GM18507 (cell line): ENCODE measurements around the gene RPL36A.

ENCODE experiments used
- DNase-seq: peaks from one replicate; pipeline ENCODE4 v3.0.0; 2011; ENCODE audit warnings: low read depth; ENCODE audit not compliant: insufficient read length; ENCODE audit errors: extremely low spot score
- FAIRE-seq: peaks from 2 replicates; lab custom pipeline; 2011; peaks lifted over from hg19 to GRCh38; lab: Jason Lieb, UNC

RPL36A gene

DNA sequence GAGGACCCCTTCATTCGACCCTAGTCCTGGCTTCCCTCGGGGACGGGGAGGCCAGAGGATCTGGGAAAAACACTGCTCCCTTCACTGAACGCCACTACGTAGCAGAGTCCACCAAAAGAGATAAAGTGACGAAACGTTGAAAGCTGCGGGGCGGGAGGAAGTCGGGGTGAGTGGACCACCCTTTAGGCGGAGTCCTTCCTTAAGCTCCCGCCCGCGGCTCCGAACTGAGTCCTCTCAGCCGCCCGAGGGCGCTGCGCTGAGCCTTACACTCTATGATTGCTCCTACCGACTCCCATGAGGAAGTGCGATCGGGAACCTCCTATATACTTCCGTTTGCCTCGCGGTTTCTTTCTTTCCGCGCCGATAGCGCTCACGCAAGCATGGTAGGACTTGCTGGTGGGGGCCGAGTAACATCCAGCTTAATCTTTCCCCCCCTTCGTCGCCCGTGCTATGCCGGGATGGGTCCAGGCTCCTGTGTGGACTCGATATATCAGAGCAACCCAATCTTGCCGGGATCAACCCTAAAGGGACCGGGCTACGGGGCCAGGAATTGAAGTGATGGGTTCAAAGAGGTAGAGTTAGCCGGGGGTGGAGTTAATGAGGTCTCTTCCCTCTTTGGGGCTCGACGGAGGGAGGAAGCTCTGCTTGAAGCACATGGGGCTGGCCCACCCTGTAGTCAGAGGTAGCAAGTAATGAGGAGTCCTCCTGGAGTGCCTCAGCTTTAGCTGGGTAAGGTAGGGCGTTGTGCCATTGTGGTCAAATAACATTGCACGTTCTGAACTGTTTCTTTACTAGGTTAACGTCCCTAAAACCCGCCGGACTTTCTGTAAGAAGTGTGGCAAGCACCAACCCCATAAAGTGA is at the start of gene RPL36A:
RPL36A (plus strand) TSS at position 348 of the 862 bp plus-strand sequence; CDS start at position 381, 33 bp downstream.
- peak; percentile 44 for DNase-seq
- peak; percentile 95 for FAIRE-seq

GRCh38 chrX:101347859-101348451 is 42.9 kb upstream of the RPL36A start:
- no peak for FAIRE-seq
- DNase-seq = no peak

GRCh38 chrX:101348452-101349192 is 42.2 kb upstream of the RPL36A start, which contains the start of gene TIMM8A:
Gene TIMM8A (minus strand): TSS chrX:101348742. CDS start chrX:101348664, 78 bp downstream.
- DNase-seq (peak; percentile 67), FAIRE-seq (peak; percentile 86)

- FAIRE-seq = no peak
- no peak for DNase-seq
Observed at GRCh38 chrX:101349193-101349562, 41.6 kb upstream of the RPL36A start.

DNA sequence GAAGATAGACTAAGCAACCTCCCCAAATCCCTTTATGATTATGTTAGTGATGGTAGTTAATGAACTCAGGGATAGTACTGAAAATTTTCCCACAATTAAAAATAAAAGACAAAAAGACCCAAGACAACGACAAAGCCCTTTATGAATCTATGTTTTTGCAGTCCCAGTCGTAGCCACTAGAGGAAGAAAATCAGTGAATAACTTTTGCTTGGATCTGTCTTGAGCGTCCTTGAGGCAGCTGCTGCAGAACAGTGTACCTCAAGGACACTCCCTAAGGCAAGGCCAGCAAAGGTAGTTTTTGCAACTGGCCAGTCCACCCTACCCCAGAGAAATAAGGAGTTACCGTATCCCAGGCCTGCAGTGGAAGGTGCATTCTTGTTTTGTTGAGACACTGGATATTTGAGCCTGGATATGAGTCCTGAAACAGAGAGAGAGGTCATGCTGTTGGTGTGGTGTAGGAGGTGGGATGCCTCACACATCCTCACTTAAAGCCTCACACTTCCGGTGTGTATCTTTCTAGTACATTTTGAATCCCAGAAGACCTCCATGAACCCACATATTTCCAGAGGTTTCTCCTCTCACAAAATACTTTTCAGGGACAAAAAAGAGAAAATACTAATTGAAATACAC is 33.5 kb upstream of the RPL36A start:
- FAIRE-seq = peak; percentile 62
- no peak for DNase-seq

GRCh38 chrX:101359966-101360365 is 30.8 kb upstream of the RPL36A start:
- FAIRE-seq (no peak), DNase-seq (no peak)

DNA sequence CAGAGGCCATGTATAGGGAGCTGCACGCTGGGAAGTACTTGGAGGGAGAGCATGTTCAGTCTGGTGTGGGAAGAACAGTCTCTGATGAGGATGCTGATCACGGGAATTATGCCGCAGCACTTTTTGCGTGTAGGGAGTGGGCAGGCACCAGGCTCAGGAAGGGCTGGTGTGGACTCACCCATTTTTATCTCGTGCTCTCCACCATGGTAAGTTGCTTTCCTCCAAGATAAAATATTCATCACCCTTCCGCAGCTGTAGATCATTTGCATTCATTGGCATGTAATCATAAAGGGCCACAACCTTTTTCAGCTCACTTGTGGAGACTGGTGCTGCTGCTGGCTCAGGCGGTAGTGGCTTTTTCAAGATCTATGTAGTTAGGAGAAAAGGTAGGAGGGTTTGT is 30.4 kb upstream of the RPL36A start:
- FAIRE-seq = no peak

GRCh38 chrX:101362116-101362515 is 28.7 kb upstream of the RPL36A start:
- FAIRE-seq (no peak), DNase-seq (no peak)

More for the DNA sequence above, 30.4 kb upstream of the RPL36A start:
- DNase-seq = no peak

DNA sequence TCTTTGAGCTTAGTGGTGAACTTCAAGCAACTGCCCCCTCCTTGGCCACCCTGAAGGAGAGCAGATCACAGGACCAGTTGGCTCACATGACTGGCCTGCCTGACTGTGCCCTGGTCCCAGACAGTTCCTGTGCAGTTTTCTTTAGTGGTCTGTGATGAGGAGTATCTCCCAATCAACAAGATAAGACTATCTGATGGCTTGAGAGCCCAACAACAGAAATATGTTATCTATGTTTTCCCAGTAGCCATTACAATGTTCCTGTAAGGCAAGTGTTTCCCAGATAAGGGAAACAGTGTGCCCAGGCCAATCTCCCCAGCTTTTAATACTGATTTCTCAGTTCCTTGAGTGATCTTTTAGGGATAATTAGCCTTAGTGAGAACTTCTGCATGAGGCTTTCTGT is 28.1 kb upstream of the RPL36A start:
- DNase-seq (no peak), FAIRE-seq (no peak)

DNA sequence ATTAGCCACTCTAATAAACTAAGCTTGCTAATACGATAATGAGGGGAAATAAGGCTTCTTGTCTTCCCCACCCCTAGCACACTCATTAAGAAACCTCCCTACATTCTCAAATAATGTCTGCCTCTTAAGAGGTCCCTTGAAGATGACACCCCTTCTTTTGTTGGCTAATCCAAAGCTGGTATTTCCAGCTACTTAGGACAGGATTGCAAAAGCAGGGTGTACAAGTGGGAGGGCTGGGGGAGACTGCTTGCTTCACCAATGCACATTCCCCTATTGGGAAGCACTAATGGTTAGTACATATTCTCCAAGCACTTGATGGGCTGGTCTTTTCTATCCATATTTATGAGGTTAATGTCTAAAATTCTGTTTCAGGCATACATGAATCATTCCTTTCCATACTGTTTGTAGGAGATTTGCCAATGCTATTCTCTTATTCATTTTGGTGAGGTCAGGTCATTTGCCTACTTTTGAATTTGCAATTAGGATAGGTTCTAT is 25.5 kb upstream of the RPL36A start:
- no peak for FAIRE-seq
- no peak for DNase-seq

DNA sequence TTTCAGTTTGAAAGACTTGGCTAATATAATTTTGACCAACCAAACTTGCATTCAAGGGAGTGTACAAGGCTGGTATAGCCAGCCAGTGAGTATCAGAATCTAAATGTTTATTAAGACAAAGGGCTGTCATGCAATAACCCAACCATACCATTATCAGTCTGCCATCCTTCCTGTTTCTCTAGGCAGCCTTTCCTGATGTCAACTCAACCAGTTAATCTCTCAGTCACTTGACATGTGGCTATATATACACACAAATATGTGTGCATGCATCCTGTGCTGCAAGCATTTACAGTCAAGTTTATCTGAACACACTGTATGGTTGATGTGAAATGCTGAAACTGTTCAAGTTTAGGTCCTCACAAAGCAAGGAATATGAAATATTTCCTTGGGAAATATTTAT is 22.0 kb upstream of the RPL36A start:
- peak; percentile 41 for FAIRE-seq

DNA sequence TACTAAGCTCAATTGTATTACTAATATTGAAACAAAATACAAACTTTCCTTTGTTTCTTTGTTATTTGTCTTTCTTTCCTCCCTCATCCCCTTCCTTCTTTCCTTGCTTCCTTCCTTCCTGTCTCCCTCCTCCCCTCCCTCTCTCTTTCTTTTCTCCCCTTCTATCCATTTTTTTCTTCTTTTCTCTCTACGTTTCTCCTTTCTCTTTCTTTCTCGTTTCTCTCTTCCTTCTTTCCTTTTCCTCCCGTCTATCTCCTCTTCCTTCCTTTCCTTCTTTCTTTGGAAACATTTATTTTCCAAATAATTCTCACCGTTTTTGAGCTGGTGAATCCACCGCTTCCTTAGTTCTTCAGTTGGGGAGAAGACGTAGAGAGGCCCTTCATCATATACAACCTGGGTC is 21.1 kb upstream of the RPL36A start:
- DNase-seq (no peak), FAIRE-seq (peak; percentile 5)

More for the DNA sequence above, 22.0 kb upstream of the RPL36A start:
- no peak for DNase-seq

DNA sequence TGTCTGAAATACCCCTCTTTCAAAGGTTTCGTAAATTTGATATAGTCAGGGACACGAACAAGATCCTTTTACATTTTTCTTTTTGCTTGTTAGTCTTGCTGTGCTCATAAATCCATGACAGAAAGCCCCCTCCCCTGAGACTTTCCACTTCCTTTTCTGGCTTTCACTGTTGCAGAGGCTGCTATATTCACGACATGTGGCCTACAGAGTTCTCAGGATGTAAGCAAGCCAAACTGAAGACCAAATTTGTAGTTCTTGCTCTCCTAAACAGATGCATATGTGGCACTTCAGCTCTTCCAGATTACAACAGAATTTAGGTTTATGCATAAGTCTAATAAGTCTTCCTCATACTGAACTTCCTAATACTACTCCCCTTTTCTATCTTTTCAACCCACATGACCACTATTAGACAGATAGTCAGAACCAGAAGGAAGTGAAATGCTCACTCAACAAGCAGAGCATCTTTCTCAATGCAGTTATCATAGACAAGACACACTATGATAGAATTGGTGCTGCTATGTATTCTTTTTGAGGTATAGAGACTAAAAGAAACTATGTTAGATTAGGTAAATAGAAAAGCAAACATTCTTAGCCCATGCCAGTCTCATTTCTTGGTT is 19.8 kb upstream of the RPL36A start:
- no peak for DNase-seq
- peak; percentile 75 for FAIRE-seq

GRCh38 chrX:101377547-101377946 is 13.3 kb upstream of the RPL36A start:
- no peak for DNase-seq
- FAIRE-seq = peak; percentile 5

- no peak for DNase-seq
- FAIRE-seq = peak; percentile 99
Observed at GRCh38 chrX:101383679-101384205, 7.1 kb upstream of the RPL36A start.

GRCh38 chrX:101385026-101385684 is 5.7 kb upstream of the RPL36A start:
- DNase-seq (no peak), FAIRE-seq (peak; percentile 55)

GRCh38 chrX:101385795-101386541 is 4.8 kb upstream of the RPL36A start, which contains the start of gene BTK:
Gene BTK (minus strand): TSS chrX:101386191. CDS start chrX:101375284, 10,907 bp downstream.
- DNase-seq (no peak), FAIRE-seq (peak; percentile 98)

GRCh38 chrX:101386542-101386885 is 4.3 kb upstream of the RPL36A start:
- peak; percentile 9 for FAIRE-seq

More at GRCh38 chrX:101386542-101386885, 4.3 kb upstream of the RPL36A start:
- no peak for DNase-seq
